ENCODE measurements around the gene GRAMD1A. TPM values are rescaled to one million over a fixed set of nuclear protein-coding genes. Genes with fewer than 3 reads are reported as not detected.
A peak's percentile ranks its signal among the peaks of the same experiment; 100 is the strongest.

The GRAMD1A gene
- total RNA-seq, 1 donor from 2014 or later: 79.6 TPM

GRCh38 chr19:35052599-35053190 is 52.6 kb downstream of the GRAMD1A start:
- Mint-ChIP-seq H3K36me3 (no peaks in the 10 kb centered on the region), H3K4me3 (no peak overlapping the region), H3K27ac (no peak overlapping the region), H3K4me1 (ENCODE audit: unreplicated experiment) (no peaks in the 10 kb centered on the region), H3K9me3 (no peaks in the 10 kb centered on the region), H3K27me3 (peaks cover 4% of the 10 kb centered on the region)
- DNase-seq (ENCODE audit: extremely low spot score, unreplicated experiment): no peak
- TF ChIP-seq, protein P1, sequence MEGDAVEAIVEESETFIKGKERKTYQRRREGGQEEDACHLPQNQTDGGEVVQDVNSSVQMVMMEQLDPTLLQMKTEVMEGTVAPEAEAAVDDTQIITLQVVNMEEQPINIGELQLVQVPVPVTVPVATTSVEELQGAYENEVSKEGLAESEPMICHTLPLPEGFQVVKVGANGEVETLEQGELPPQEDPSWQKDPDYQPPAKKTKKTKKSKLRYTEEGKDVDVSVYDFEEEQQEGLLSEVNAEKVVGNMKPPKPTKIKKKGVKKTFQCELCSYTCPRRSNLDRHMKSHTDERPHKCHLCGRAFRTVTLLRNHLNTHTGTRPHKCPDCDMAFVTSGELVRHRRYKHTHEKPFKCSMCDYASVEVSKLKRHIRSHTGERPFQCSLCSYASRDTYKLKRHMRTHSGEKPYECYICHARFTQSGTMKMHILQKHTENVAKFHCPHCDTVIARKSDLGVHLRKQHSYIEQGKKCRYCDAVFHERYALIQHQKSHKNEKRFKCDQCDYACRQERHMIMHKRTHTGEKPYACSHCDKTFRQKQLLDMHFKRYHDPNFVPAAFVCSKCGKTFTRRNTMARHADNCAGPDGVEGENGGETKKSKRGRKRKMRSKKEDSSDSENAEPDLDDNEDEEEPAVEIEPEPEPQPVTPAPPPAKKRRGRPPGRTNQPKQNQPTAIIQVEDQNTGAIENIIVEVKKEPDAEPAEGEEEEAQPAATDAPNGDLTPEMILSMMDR (conservative IDR thresholded peaks at IDR 0.05): no peak

DNA sequence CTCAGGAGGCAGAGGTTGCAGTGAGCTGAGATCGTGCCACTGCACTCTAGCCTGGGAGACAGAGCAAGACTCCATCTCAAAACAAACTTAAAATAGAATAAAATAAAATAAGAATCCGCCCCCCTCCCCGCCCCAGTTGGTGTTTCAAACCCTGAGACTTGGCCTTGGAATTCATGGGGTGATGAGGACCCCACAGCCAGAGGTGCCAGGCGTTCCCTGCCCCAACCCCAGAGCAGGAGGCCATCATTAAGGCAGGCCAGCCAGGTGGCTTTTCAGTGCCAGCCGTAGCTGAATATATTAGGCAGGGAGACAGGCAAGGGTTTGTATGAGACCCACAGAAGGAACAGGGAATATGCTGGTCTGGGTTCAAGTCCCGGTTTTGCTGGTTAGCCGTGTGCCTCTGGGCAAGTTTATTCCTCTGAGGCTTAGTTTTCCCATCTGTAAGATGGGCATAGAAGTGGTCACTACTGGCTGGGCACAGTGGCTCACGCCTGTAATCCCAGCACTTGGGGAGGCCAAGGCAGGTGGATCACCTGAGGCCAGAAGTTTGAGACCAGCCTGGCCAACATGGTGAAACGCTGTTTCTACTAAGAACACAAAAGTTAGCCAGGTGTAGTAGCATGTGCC is 53.7 kb downstream of the GRAMD1A start:
- H3K4me1 Mint-ChIP-seq (ENCODE audit: unreplicated experiment): no peaks in the 10 kb centered on the region
- H3K9me3 Mint-ChIP-seq: no peaks in the 10 kb centered on the region
- H3K36me3 Mint-ChIP-seq: no peaks in the 10 kb centered on the region

GRCh38 chr19:35054626-35055025 is 54.5 kb downstream of the GRAMD1A start:
- Mint-ChIP-seq H3K4me3 (no peak overlapping the region), H3K36me3 (no peaks in the 10 kb centered on the region), H3K4me1 (ENCODE audit: unreplicated experiment) (no peaks in the 10 kb centered on the region), H3K27ac (no peak overlapping the region), H3K9me3 (no peaks in the 10 kb centered on the region), H3K27me3 (peaks cover 4% of the 10 kb centered on the region)
- no peak for DNase-seq (ENCODE audit: extremely low spot score, unreplicated experiment)
- TF ChIP-seq, protein P1 (conservative IDR thresholded peaks at IDR 0.05): no peak

More for the DNA sequence above, 53.7 kb downstream of the GRAMD1A start:
- H3K27me3 Mint-ChIP-seq: peaks cover 4% of the 10 kb centered on the region
- no peak for DNase-seq (ENCODE audit: extremely low spot score, unreplicated experiment)
- TF ChIP-seq, protein P1 (conservative IDR thresholded peaks at IDR 0.05): no peak
- H3K27ac Mint-ChIP-seq: no peak overlapping the region
- H3K4me3 Mint-ChIP-seq: no peak overlapping the region

DNA sequence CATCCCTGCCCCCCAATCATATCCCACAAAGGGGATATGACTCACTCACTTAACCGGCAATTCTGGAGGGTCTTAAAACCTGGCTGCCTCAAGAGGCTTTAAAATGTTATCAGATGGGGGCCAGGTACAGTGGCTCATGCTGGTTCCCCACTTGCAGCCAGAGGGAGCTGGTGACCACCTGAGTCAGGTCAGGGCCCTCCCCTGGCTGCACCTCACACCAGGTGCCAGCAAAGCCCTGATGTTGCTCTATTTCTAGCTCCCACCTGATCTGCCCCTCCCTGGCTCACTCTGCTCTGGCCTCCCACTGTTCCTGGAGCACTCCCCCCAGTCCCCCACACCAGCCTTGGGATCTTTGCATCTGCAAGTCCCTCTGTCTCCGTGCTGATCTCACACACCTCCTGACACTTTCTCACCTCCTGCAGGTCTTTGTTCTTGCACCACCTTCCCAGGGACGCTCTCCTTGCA is 55.6 kb downstream of the GRAMD1A start:
- Mint-ChIP-seq H3K36me3 (no peaks in the 10 kb centered on the region), H3K9me3 (no peaks in the 10 kb centered on the region), H3K4me1 (ENCODE audit: unreplicated experiment) (no peaks in the 10 kb centered on the region), H3K27me3 (peaks cover 4% of the 10 kb centered on the region), H3K4me3 (no peak overlapping the region), H3K27ac (no peak overlapping the region)
- TF ChIP-seq, protein P1 (conservative IDR thresholded peaks at IDR 0.05): peak; percentile 48
- no peak for DNase-seq (ENCODE audit: extremely low spot score, unreplicated experiment)

DNA sequence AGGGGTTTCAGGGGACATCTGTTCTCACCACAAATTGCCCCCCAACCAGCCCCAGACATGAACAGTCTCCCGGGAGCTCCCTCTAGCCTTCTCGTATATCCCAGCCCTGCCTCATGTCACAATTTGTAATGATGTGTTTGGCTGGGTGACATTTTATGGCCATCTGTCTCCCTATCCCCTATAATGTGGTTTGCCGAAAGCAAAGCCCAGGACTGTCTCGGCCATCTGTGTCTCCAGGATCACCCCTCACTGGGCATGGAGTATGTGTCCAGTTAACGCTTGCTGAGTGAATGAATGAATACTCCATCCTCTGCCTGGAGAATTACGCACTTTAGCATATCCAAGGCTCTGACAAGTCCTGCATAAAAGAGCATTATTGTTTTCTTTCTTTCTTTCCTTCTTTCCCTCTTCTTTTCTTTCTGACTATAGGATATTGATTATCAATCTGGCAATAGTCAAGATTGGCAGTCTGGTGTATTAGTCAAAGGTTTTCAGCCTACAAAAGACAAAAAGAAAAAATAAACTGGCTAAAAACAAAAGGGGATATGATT is 56.5 kb downstream of the GRAMD1A start:
- Mint-ChIP-seq H3K27me3 (peaks cover 4% of the 10 kb centered on the region), H3K9me3 (no peaks in the 10 kb centered on the region), H3K4me1 (ENCODE audit: unreplicated experiment) (no peaks in the 10 kb centered on the region), H3K4me3 (no peak overlapping the region), H3K27ac (no peak overlapping the region), H3K36me3 (no peaks in the 10 kb centered on the region)
- TF ChIP-seq, protein P1 (conservative IDR thresholded peaks at IDR 0.05): no peak
- no peak for DNase-seq (ENCODE audit: extremely low spot score, unreplicated experiment)

Data from type B pancreatic cell (in vitro differentiated cells).